Left lung (tissue), 10 donors: ENCODE measurements around the gene RPAIN. TPM values are rescaled to one million over a fixed set of nuclear protein-coding genes. Genes with fewer than 3 reads are reported as not detected.
A peak's percentile ranks its signal among the peaks of the same experiment; 100 is the strongest.
"Not testable (repeated sequence)": the region's sequence is repeated elsewhere in the genome, so short reads cannot be mapped to it uniquely, and the experiment has no call there.

ENCODE experiments used
- ATAC-seq: fragments of 200-7000 bp; cut with Tn5 transposase; one replicate; pipeline ENCODE4 v1.9.1; 2020; ENCODE audit warnings: moderate library complexity
- DNase-seq, 4 donors: peaks; one replicate each; pipeline ENCODE4 v3.0.0-alpha.2; 2013 to 2020
- H3K27ac ChIP-seq, 2 donors: fragments of 200-600 bp; sonication (generic) in 1 of 2; one replicate each; pipeline versions ENCODE4 v1.5.0 to v1.8.0; 2020 to 2021
- H3K27me3 ChIP-seq, 2 donors: fragments of 200-600 bp; sonication (generic) in 1 of 2; one replicate each; pipeline versions ENCODE4 v1.5.0 to v1.8.0; 2020 to 2021
- H3K36me3 ChIP-seq, 2 donors: fragments of 200-600 bp; sonication (generic) in 1 of 2; one replicate each; pipeline versions ENCODE4 v1.5.0 to v1.8.0; 2020 to 2021
- H3K4me1 ChIP-seq, 2 donors: fragments of 200-600 bp; one replicate each; pipeline ENCODE4 v1.8.0; 2021
- H3K4me3 ChIP-seq, 2 donors: fragments of 200-600 bp; sonication (generic) in 1 of 2; one replicate each; pipeline versions ENCODE4 v1.5.0 to v1.8.0; 2020 to 2021; ENCODE audit warnings: mild to moderate bottlenecking in 1 of 2
- H3K9me3 ChIP-seq, 2 donors: fragments of 200-600 bp; sonication (generic) in 1 of 2; one replicate each; pipeline versions ENCODE4 v1.5.0 to v1.8.0; 2020 to 2021
- CTCF ChIP-seq, 2 donors: fragments of 200-600 bp; sonication (generic) in 1 of 2; IDR thresholded peaks; one replicate each; pipeline versions ENCODE4 v1.5.0 to v1.8.0; 2021; ENCODE audit warnings: antibody characterized with exemption in 2 of 2
- intact Hi-C, 2 donors: fragments of 100-400 bp; cut with DNase I; formaldehyde crosslinking; loops; one replicate each; pipeline versions ENCODE4 v1.11.2 to v1.14.2; 2022
- polyA plus RNA-seq, 6 donors: library from polyadenylated mRNA; unstranded; fragments of 120-200 nt; gene quantifications; one replicate each; pipeline ENCODE4 v1.2.1, GENCODE V29; 2013; ENCODE audit not compliant: insufficient read length in 6 of 6
- total RNA-seq, 2 donors: library from RNA; stranded (reverse); fragmentation: NEBNext Ultra II Directional; extraction: Animal tissue kit (Norgen Biotek cat#: 25700); gene quantifications; one replicate each; pipeline ENCODE4 v1.2.1, GENCODE V29; 2021
- donor health status: DM: no; HTN: yes; CAD: no.
- donor health status: DM: no; HTN: no; CAD: no.

Gene RPAIN
- total and polyA plus RNA-seq, 8 donors, result 31.8 to 96.2 (median 85.6) TPM

GRCh38 chr17:5431949-5432556, 12.1 kb downstream of the RPAIN start:
- Histone ChIP-seq H3K4me1 (peaks cover 0 to 21% of the 10 kb centered on the region in 2 donors), H3K4me3 (no peak overlapping the region), H3K27ac (no peak overlapping the region), H3K27me3 (no peaks in the 10 kb centered on the region), H3K36me3 (peaks cover 0 to 99% of the 10 kb centered on the region in 2 donors), H3K9me3 (no peaks in the 10 kb centered on the region)
- no peak for TF ChIP-seq CTCF (IDR thresholded peaks at IDR 0.05)
- DNase-seq, result no peak
- ATAC-seq, result no peak
- intact Hi-C loops, result no loop called here

- intact Hi-C loops, result no loop called here
- no peak for ATAC-seq
These were observed 15.0 kb downstream of the RPAIN start for GRCh38 chr17:5434984-5435383.

GRCh38 chr17:5435781-5436315, 15.9 kb downstream of the RPAIN start:
- Histone ChIP-seq H3K4me1 (peaks cover 7 to 33% of the 10 kb centered on the region in 2 donors), H3K36me3 (peaks cover 0 to 63% of the 10 kb centered on the region in 2 donors)
- H3K27ac ChIP-seq, H3K27me3 ChIP-seq, ATAC-seq, DNase-seq, H3K4me3 ChIP-seq, H3K9me3 ChIP-seq, intact Hi-C loops: not testable (repeated sequence)

More at GRCh38 chr17:5434984-5435383, 15.0 kb downstream of the RPAIN start:
- DNase-seq, result no peak
- no peak for TF ChIP-seq CTCF (IDR thresholded peaks at IDR 0.05)
- Histone ChIP-seq H3K27me3 (no peaks in the 10 kb centered on the region), H3K9me3 (no peaks in the 10 kb centered on the region), H3K4me1 (peaks cover 7 to 33% of the 10 kb centered on the region in 2 donors), H3K27ac (no peak overlapping the region), H3K36me3 (peaks cover 0 to 71% of the 10 kb centered on the region in 2 donors), H3K4me3 (no peak overlapping the region)

GRCh38 chr17:5437721-5438317, 17.8 kb downstream of the RPAIN start:
- ATAC-seq (no peak), DNase-seq (no peak)
- no peak overlapping the region for H3K27ac ChIP-seq
- intact Hi-C loops, result no loop called here
- peaks cover 7 to 33% of the 10 kb centered on the region in 2 donors for H3K4me1 ChIP-seq
- TF ChIP-seq CTCF (IDR thresholded peaks at IDR 0.05), result no peak
- no peaks in the 10 kb centered on the region for H3K27me3 ChIP-seq
- no peaks in the 10 kb centered on the region for H3K9me3 ChIP-seq
- peak overlapping the region; percentile 88 to 98 for H3K4me3 ChIP-seq
- peaks cover 0 to 54% of the 10 kb centered on the region in 2 donors for H3K36me3 ChIP-seq

GRCh38 chr17:5438716-5439445, 18.9 kb downstream of the RPAIN start, which contains the start of gene C1QBP:
Gene C1QBP, minus strand, starts transcription at chr17:5439155. Its CDS starts 82 bp downstream, at chr17:5439073.
- ATAC-seq, result peak; percentile 99
- Histone ChIP-seq H3K27me3 (no peaks in the 10 kb centered on the region), H3K4me3 (peak within 1 kb of the TSS; percentile 88 to 98), H3K36me3 (peaks cover 0 to 54% of the 10 kb centered on the region in 2 donors), H3K9me3 (no peaks in the 10 kb centered on the region), H3K27ac (peak within 1 kb of the TSS; percentile 75 to 84), H3K4me1 (peaks cover 7 to 33% of the 10 kb centered on the region in 2 donors)
- DNase-seq, result peak; percentile 91 to 97 (median 94)
- TF ChIP-seq CTCF (IDR thresholded peaks at IDR 0.05), result peak; percentile 99 to 100
- intact Hi-C loops, result no loop called here
